SK-N-SH treated with all-trans-retinoic acid at 6 μM for 48 hours (cell line): ENCODE measurements around the gene SRPK3.

Experiments
- ATAC-seq: fragments of 200-7000 bp; cut with Tn5 transposase; 3 replicates; pipeline ENCODE4 v1.9.1; 2020; ENCODE audit warnings: mild to moderate bottlenecking, moderate library complexity
- ARNTL ChIP-seq: fragments of 450-650 bp; formaldehyde crosslinking; IDR thresholded peaks from 2 replicates; pipeline ENCODE4 v1.5.0; 2020; ENCODE audit warnings: low read depth, mild to moderate bottlenecking, moderate library complexity, borderline replicate concordance
- CSDC2 ChIP-seq: fragments of 250-450 bp; sonication (Bioruptor Pico); IDR thresholded peaks from 2 replicates; pipeline ENCODE4 v1.5.0; 2020; ENCODE audit warnings: mild to moderate bottlenecking, moderate library complexity
- CSRNP3 ChIP-seq: fragments of 250-450 bp; sonication (Bioruptor Pico); IDR thresholded peaks from 2 replicates; pipeline ENCODE4 v1.5.1; 2021; ENCODE audit warnings: mild to moderate bottlenecking, moderate library complexity
- ESRRG ChIP-seq: fragments of 250-450 bp; sonication (Bioruptor Pico); IDR thresholded peaks from 2 replicates; pipeline ENCODE4 v1.6.1; 2021; ENCODE audit warnings: mild to moderate bottlenecking
- GLIS3 ChIP-seq: fragments of 250-450 bp; sonication (Bioruptor Pico); IDR thresholded peaks from 2 replicates; pipeline ENCODE4 v1.5.0; 2020; ENCODE audit warnings: mild to moderate bottlenecking, moderate library complexity
- OSR1 ChIP-seq: fragments of 250-450 bp; sonication (Bioruptor Pico); IDR thresholded peaks from 2 replicates; pipeline ENCODE4 v1.8.0; 2022; ENCODE audit warnings: moderate library complexity, mild to moderate bottlenecking, inconsistent platforms
- PATZ1 ChIP-seq: fragments of 250-450 bp; sonication (Bioruptor Pico); IDR thresholded peaks from 2 replicates; pipeline ENCODE4 v1.8.0; 2020; ENCODE audit warnings: mild to moderate bottlenecking, moderate library complexity, borderline replicate concordance
- PPARA ChIP-seq: fragments of 250-450 bp; sonication (Bioruptor Pico); IDR thresholded peaks from 2 replicates; pipeline ENCODE4 v1.5.0; 2020; ENCODE audit warnings: mild to moderate bottlenecking, borderline replicate concordance
- RARB ChIP-seq: fragments of 250-450 bp; sonication (Bioruptor Pico); IDR thresholded peaks from 2 replicates; pipeline ENCODE4 v1.8.0; 2021; ENCODE audit warnings: mild to moderate bottlenecking, moderate library complexity
- SNAI2 ChIP-seq: fragments of 250-450 bp; sonication (Bioruptor Pico); IDR thresholded peaks from 2 replicates; pipeline ENCODE4 v1.5.0; 2020; ENCODE audit warnings: mild to moderate bottlenecking, moderate library complexity
- TCF4 ChIP-seq: fragments of 250-450 bp; sonication (Bioruptor Pico); IDR thresholded peaks from 2 replicates; pipeline ENCODE4 v1.8.0; 2021; ENCODE audit warnings: mild to moderate bottlenecking, moderate library complexity, borderline replicate concordance
- TOX ChIP-seq: fragments of 250-450 bp; sonication (Bioruptor Pico); IDR thresholded peaks from 2 replicates; pipeline ENCODE4 v1.8.0; 2021; ENCODE audit warnings: mild to moderate bottlenecking, moderate library complexity, borderline replicate concordance
- TSHZ2 ChIP-seq: fragments of 250-450 bp; sonication (Bioruptor Pico); IDR thresholded peaks from 2 replicates; pipeline ENCODE4 v1.5.0; 2020; ENCODE audit warnings: mild to moderate bottlenecking, moderate library complexity
- ZC3H10 ChIP-seq: fragments of 250-450 bp; sonication (Bioruptor Pico); IDR thresholded peaks from 2 replicates; pipeline ENCODE4 v1.5.1; 2021; ENCODE audit warnings: mild to moderate bottlenecking, moderate library complexity
- ZFP3 ChIP-seq: fragments of 250-450 bp; sonication (Bioruptor Pico); IDR thresholded peaks from 2 replicates; pipeline ENCODE4 v1.5.0; 2020; ENCODE audit warnings: mild to moderate bottlenecking, moderate library complexity
- ZFP30 ChIP-seq: fragments of 450-650 bp; formaldehyde crosslinking; IDR thresholded peaks from 2 replicates; pipeline ENCODE4 v1.5.0; 2022; ENCODE audit warnings: mild to moderate bottlenecking, moderate library complexity
- ZNF565 ChIP-seq: fragments of 450-650 bp; formaldehyde crosslinking; conservative IDR thresholded peaks from 2 replicates; pipeline ENCODE4 v1.5.0; 2020; ENCODE audit warnings: low read depth, mild to moderate bottlenecking, moderate library complexity
- ZNF70 ChIP-seq: fragments of 450-650 bp; formaldehyde crosslinking; IDR thresholded peaks from 2 replicates; pipeline ENCODE4 v1.5.0; 2020; ENCODE audit warnings: mild to moderate bottlenecking, moderate library complexity
- ZNF8 ChIP-seq: fragments of 450-650 bp; formaldehyde crosslinking; IDR thresholded peaks from 2 replicates; pipeline ENCODE4 v1.5.0; 2020; ENCODE audit warnings: mild to moderate bottlenecking, moderate library complexity
- TF ChIP-seq, protein P1 (sequence below): fragments of 250-450 bp; sonication (Bioruptor Pico); IDR thresholded peaks from 2 replicates; pipeline ENCODE4 v1.5.1; 2020; ENCODE audit warnings: low read depth, mild to moderate bottlenecking, moderate library complexity

SRPK3 gene

GRCh38 chrX:153777261-153778090 is 3.4 kb upstream of the SRPK3 start:
- no peak for TF ChIP-seq OSR1 (CRISPR knock-in tag)
- TF ChIP-seq RARB: no peak
- TF ChIP-seq GLIS3 (CRISPR knock-in tag): no peak
- no peak for TF ChIP-seq ZNF8 (CRISPR knock-in tag)
- no peak for TF ChIP-seq ZC3H10 (CRISPR knock-in tag)
- TF ChIP-seq TOX (CRISPR knock-in tag): no peak
- TF ChIP-seq TSHZ2 (CRISPR knock-in tag): no peak
- no peak for TF ChIP-seq CSRNP3 (CRISPR knock-in tag)
- TF ChIP-seq, protein P1, sequence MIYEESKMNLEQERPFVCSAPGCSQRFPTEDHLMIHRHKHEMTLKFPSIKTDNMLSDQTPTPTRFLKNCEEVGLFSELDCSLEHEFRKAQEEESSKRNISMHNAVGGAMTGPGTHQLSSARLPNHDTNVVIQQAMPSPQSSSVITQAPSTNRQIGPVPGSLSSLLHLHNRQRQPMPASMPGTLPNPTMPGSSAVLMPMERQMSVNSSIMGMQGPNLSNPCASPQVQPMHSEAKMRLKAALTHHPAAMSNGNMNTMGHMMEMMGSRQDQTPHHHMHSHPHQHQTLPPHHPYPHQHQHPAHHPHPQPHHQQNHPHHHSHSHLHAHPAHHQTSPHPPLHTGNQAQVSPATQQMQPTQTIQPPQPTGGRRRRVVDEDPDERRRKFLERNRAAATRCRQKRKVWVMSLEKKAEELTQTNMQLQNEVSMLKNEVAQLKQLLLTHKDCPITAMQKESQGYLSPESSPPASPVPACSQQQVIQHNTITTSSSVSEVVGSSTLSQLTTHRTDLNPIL (CRISPR knock-in tag): no peak
- TF ChIP-seq TCF4: no peak
- no peak for TF ChIP-seq SNAI2
- TF ChIP-seq ZFP30 (CRISPR knock-in tag): no peak
- no peak for TF ChIP-seq PATZ1 (CRISPR knock-in tag)
- ATAC-seq: no peak

DNA sequence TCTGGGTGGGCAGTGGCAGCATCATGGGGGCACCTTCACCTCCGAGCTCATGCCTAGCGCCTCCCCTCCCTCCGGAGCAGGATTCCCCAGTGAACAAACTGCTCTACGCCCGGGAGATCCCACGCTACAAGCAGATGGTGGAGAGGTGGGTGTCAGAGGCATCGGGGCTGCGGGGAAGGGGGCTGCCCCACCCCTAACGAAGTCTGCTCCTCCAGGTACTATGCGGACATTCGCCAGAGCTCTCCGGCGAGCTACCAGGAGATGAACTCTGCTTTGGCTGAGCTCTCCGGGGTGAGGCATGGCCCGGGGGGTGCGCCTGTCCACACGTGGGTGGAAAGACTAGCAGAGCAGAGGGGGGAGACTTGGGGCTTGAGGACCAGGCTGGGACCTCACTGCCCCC is 2.7 kb upstream of the SRPK3 start:
- ATAC-seq: no peak
- no peak for TF ChIP-seq ESRRG (CRISPR knock-in tag)
- TF ChIP-seq, protein P1 (CRISPR knock-in tag): no peak
- TF ChIP-seq TSHZ2 (CRISPR knock-in tag): no peak
- TF ChIP-seq SNAI2: no peak
- no peak for TF ChIP-seq ZNF70
- TF ChIP-seq PATZ1 (CRISPR knock-in tag): no peak
- TF ChIP-seq ARNTL (CRISPR knock-in tag): no peak
- no peak for TF ChIP-seq PPARA
- TF ChIP-seq CSRNP3 (CRISPR knock-in tag): no peak
- TF ChIP-seq ZC3H10 (CRISPR knock-in tag): no peak
- TF ChIP-seq CSDC2 (CRISPR knock-in tag): no peak
- no peak for TF ChIP-seq OSR1 (CRISPR knock-in tag)
- no peak for TF ChIP-seq TOX (CRISPR knock-in tag)
- TF ChIP-seq ZNF565 (CRISPR knock-in tag): no peak
- TF ChIP-seq RARB: no peak
- TF ChIP-seq ZNF8 (CRISPR knock-in tag): no peak
- TF ChIP-seq ZFP3 (CRISPR knock-in tag): no peak
- no peak for TF ChIP-seq GLIS3 (CRISPR knock-in tag)
